LNCaP clone FGC (cell line): Measurements from ENCODE around the gene NUFIP2.

Experiments used
- DNase-seq: peaks from one replicate; pipeline ENCODE4 v3.0.0-alpha.2; 2011; ENCODE audit warnings: low read depth
- H3K4me3 ChIP-seq: 2 replicates; pipeline ENCODE4 v1.5.1; 2011; ENCODE audit warnings: mild to moderate bottlenecking, low read depth, low read length, control low read depth
- CTCF ChIP-seq: IDR thresholded peaks from 2 replicates; pipeline ENCODE4 v1.5.1; 2012; ENCODE audit warnings: mild to moderate bottlenecking; ENCODE audit not compliant: control insufficient read depth, insufficient read depth; ENCODE audit errors: extremely low read depth

NUFIP2 gene

DNA sequence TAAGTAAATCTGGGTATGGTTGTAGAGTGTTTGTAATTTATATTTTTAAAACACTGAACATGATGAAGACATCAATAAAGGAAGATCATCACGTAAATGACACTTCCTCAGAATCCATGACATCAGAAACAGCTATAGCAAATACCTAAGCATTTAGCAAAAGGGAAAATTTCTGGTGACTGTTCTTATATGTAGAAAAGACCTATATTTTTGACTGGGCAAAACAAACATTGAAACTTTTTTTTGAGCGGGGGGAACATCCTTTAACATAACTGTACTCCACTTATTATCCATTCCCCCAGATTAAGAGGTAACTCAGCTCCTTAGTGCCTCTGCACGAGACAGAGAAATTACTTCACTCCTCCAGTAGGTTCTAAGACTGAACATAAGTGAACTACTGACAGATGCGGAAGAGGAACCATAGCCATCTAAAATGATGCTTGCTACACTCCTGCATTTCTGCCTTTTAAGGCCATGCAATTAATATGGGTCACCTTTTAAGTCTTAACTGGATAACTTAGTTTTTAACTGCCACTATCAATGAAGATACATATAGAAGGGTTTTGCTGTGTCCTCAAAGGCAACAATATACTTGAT is 37.9 kb downstream of the NUFIP2 start:
- H3K4me3 ChIP-seq, result no peak overlapping the region
- DNase-seq, result no peak
- TF ChIP-seq CTCF, result no peak

GRCh38 chr17:29253037-29253436 is 40.9 kb downstream of the NUFIP2 start:
- no peak for TF ChIP-seq CTCF
- no peak overlapping the region for H3K4me3 ChIP-seq
- no peak for DNase-seq

GRCh38 chr17:29252101-29252791 is 41.7 kb downstream of the NUFIP2 start:
- TF ChIP-seq CTCF, result no peak
- no peak for DNase-seq
- no peak overlapping the region for H3K4me3 ChIP-seq

DNA sequence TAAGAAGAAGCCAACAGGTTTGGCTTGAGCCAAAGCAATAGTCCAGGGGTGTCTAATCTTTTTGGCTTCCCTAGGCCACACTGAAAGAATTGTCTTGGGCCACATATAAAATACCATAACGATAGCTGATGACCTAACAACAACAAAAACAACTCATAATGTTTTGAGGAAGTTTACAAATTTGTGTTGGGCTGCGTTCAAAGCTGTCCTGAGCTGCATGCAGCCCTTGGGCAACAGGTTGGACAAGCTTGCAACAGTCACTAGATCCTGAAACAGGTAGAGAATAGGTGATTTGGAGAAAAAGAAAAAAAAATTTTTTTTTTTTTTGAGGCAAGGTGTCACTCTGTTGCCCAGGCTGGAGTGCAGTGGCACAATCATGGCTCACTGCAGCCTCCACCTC is 42.8 kb downstream of the NUFIP2 start:
- no peak overlapping the region for H3K4me3 ChIP-seq
- no peak for DNase-seq
- TF ChIP-seq CTCF, result no peak

DNA sequence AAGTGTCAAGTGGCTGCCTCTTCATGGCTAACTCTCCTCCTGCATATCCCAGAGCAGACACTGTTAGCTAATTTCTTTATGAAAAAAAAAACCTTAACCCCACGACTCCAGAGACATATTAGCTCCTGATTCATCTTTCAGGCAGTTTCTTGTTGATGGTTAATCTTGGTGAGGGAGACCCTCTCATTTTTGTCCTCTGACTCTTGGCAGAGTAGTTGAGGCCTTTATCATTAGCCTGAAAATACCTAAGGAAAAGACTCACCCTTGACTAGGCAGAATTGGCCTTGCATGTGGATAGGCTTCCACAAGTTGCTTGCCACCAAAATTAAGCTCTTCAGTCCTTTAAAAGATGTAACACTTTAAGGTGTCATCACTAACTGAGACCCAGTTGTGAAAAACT is 43.3 kb downstream of the NUFIP2 start:
- no peak overlapping the region for H3K4me3 ChIP-seq
- no peak for TF ChIP-seq CTCF
- DNase-seq, result no peak

DNA sequence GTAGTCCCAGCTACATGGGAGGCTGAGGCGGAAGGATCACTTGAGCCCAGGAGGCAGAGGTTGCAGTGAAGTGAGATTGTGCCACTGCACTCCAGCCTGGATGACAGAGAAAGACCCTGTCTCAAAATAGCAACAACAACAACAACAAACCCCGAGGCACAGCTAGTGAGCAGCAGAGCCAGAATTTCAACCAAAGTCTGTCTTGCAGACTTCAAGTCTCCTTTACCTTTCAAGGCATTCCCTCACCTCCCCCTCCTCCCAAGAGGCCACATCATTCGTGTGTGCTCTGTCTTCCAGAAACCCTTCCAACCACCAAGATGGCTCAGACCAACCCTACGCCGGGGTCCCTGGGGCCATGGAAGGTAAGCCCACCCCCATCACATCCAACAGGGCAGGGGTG is 45.1 kb downstream of the NUFIP2 start:
- no peak for TF ChIP-seq CTCF
- no peak for DNase-seq
- no peak overlapping the region for H3K4me3 ChIP-seq

DNA sequence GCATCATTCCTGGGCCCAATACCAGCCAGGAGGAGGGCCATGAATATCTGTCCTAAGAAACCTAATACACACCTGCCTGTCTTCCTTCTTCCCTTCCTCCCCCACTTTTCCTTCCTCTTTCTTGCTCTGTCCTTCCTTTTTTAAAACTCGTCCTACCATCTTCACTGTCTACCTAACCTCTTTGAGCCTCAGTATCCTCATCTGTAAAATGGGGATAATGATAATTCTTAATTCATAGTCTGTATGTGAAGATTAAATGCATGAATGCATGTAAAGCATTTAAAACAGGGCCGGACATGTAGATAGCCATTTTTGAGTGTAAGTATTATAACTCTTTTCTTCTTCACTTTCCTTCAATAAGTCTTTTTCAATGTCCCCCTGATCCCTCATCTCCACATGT is 46.7 kb downstream of the NUFIP2 start:
- H3K4me3 ChIP-seq, result no peak overlapping the region
- DNase-seq, result no peak
- no peak for TF ChIP-seq CTCF
